AG08396 (cell line): Measurements from ENCODE around the gene THOP1.
A peak's percentile ranks its signal among the peaks of the same experiment; 100 is the strongest.

ENCODE experiments used
- DNase-seq: peaks from one replicate; pipeline ENCODE4 v3.0.0; 2012; ENCODE audit warnings: low spot score, mixed read lengths

Gene THOP1

GRCh38 chr19:2817237-2817829 lies 32.0 kb downstream of the THOP1 start:
- peak; percentile 7 for DNase-seq

GRCh38 chr19:2819540-2820111 lies 34.3 kb downstream of the THOP1 start, which contains the start of gene ZNF554:
Gene ZNF554 (plus strand): TSS chr19:2819868. CDS start chr19:2820072, 204 bp downstream.
- DNase-seq = peak; percentile 97

GRCh38 chr19:2820112-2820702 lies 34.9 kb downstream of the THOP1 start:
- peak; percentile 42 for DNase-seq

- no peak for DNase-seq
Observed at GRCh38 chr19:2822846-2823245, 37.5 kb downstream of the THOP1 start.

GRCh38 chr19:2823646-2824045 lies 38.3 kb downstream of the THOP1 start:
- DNase-seq = no peak

GRCh38 chr19:2824129-2824528 lies 38.8 kb downstream of the THOP1 start:
- DNase-seq = no peak

GRCh38 chr19:2827022-2827421 lies 41.7 kb downstream of the THOP1 start:
- DNase-seq = no peak

GRCh38 chr19:2827840-2828489 lies 42.7 kb downstream of the THOP1 start:
- DNase-seq = no peak

GRCh38 chr19:2834294-2834871 lies 49.1 kb downstream of the THOP1 start:
- no peak for DNase-seq

- DNase-seq = no peak
Observed at GRCh38 chr19:2837430-2837829, 52.1 kb downstream of the THOP1 start.

GRCh38 chr19:2840794-2841791 lies 55.8 kb downstream of the THOP1 start, which contains the start of gene ZNF555:
Gene ZNF555 (plus strand): TSS chr19:2841475. CDS start chr19:2841573, 98 bp downstream.
- DNase-seq = peak; percentile 100

- DNase-seq = peak; percentile 43
Observed at GRCh38 chr19:2841855-2842574, 56.7 kb downstream of the THOP1 start.

GRCh38 chr19:2845107-2845506 lies 59.8 kb downstream of the THOP1 start:
- DNase-seq = no peak

- DNase-seq = no peak
Observed at GRCh38 chr19:2846180-2846894, 61.0 kb downstream of the THOP1 start.

GRCh38 chr19:2847507-2847906 lies 62.2 kb downstream of the THOP1 start:
- no peak for DNase-seq

- DNase-seq = peak; percentile 41
Observed at GRCh38 chr19:2848616-2849015, 63.3 kb downstream of the THOP1 start.

GRCh38 chr19:2850256-2850925 lies 65.1 kb downstream of the THOP1 start:
- no peak for DNase-seq

GRCh38 chr19:2852598-2852997 lies 67.3 kb downstream of the THOP1 start:
- DNase-seq = no peak

- no peak for DNase-seq
Observed at GRCh38 chr19:2853015-2853606, 67.8 kb downstream of the THOP1 start.
